Neural cell (in vitro differentiated cells): ENCODE results near the gene MUS81.
A peak's percentile ranks its signal among the peaks of the same experiment; 100 is the strongest.

Experiments used
- EP300 ChIP-seq: fragments of 450-650 bp; conservative IDR thresholded peaks from 2 replicates; pipeline ENCODE4 v1.6.1; 2014; ENCODE audit warnings: antibody characterized with exemption, mild to moderate bottlenecking, moderate library complexity; ENCODE audit not compliant: poor library complexity, severe bottlenecking
- EZH2 ChIP-seq: fragments of 200-600, 300-800 bp; shearing (Covaris generic), sonication (generic); IDR thresholded peaks from 2 replicates; pipeline ENCODE4 v1.6.1; 2014; ENCODE audit warnings: antibody characterized with exemption, low read length, borderline replicate concordance, mild to moderate bottlenecking; ENCODE audit not compliant: insufficient read depth, poor library complexity, severe bottlenecking
- POLR2AphosphoS5 ChIP-seq: IDR thresholded peaks from 2 replicates; pipeline ENCODE4 v1.6.1; 2012
- SMC3 ChIP-seq: fragments of 450-650 bp; conservative IDR thresholded peaks from 2 replicates; pipeline ENCODE4 v1.6.1; 2014; ENCODE audit warnings: antibody characterized with exemption, mild to moderate bottlenecking, moderate library complexity; ENCODE audit not compliant: poor library complexity
- TAF1 ChIP-seq: IDR thresholded peaks from 2 replicates; pipeline ENCODE4 v1.6.1; 2012; ENCODE audit warnings: low read depth
- TF ChIP-seq, protein P1 (sequence below): fragments of 450-650 bp; IDR thresholded peaks from 2 replicates; pipeline ENCODE4 v1.5.1; 2014; ENCODE audit warnings: antibody characterized with exemption, mild to moderate bottlenecking, moderate library complexity; ENCODE audit not compliant: poor library complexity, severe bottlenecking
- TF ChIP-seq, protein P2 (sequence below): IDR thresholded peaks from 2 replicates; pipeline ENCODE4 v1.6.1; 2012; ENCODE audit warnings: borderline replicate concordance

DNA sequence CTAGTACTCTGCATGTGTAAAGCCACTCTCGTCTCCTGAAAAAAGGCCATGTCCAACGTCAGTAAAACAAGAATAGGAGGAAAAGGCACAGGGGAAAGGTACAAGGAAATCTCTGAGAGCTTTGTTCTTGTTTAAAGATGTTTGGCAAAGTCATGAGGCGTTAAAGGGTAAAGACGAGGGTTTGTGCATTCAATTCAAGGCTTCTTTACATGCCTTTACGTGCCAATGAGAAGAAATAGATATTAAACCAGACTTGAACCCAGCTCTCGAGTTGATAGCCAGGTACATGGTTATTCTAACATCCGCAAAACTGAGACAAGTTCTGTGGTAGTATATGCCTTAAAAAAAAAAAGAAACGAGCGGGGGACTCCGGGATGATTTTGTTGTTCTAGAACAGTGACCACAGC is 1.5 kb upstream of the MUS81 start:
- TF ChIP-seq, protein P1, sequence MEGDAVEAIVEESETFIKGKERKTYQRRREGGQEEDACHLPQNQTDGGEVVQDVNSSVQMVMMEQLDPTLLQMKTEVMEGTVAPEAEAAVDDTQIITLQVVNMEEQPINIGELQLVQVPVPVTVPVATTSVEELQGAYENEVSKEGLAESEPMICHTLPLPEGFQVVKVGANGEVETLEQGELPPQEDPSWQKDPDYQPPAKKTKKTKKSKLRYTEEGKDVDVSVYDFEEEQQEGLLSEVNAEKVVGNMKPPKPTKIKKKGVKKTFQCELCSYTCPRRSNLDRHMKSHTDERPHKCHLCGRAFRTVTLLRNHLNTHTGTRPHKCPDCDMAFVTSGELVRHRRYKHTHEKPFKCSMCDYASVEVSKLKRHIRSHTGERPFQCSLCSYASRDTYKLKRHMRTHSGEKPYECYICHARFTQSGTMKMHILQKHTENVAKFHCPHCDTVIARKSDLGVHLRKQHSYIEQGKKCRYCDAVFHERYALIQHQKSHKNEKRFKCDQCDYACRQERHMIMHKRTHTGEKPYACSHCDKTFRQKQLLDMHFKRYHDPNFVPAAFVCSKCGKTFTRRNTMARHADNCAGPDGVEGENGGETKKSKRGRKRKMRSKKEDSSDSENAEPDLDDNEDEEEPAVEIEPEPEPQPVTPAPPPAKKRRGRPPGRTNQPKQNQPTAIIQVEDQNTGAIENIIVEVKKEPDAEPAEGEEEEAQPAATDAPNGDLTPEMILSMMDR = no peak
- TF ChIP-seq POLR2AphosphoS5 (no peak), TAF1 (no peak), SMC3 (no peak), EZH2 (no peak), EP300 (no peak)
- TF ChIP-seq, protein P2, sequence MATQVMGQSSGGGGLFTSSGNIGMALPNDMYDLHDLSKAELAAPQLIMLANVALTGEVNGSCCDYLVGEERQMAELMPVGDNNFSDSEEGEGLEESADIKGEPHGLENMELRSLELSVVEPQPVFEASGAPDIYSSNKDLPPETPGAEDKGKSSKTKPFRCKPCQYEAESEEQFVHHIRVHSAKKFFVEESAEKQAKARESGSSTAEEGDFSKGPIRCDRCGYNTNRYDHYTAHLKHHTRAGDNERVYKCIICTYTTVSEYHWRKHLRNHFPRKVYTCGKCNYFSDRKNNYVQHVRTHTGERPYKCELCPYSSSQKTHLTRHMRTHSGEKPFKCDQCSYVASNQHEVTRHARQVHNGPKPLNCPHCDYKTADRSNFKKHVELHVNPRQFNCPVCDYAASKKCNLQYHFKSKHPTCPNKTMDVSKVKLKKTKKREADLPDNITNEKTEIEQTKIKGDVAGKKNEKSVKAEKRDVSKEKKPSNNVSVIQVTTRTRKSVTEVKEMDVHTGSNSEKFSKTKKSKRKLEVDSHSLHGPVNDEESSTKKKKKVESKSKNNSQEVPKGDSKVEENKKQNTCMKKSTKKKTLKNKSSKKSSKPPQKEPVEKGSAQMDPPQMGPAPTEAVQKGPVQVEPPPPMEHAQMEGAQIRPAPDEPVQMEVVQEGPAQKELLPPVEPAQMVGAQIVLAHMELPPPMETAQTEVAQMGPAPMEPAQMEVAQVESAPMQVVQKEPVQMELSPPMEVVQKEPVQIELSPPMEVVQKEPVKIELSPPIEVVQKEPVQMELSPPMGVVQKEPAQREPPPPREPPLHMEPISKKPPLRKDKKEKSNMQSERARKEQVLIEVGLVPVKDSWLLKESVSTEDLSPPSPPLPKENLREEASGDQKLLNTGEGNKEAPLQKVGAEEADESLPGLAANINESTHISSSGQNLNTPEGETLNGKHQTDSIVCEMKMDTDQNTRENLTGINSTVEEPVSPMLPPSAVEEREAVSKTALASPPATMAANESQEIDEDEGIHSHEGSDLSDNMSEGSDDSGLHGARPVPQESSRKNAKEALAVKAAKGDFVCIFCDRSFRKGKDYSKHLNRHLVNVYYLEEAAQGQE = peak; percentile 3
